Left lung (tissue), 10 donors: Measurements from ENCODE around the gene CALCB. TPM values are rescaled to one million over a fixed set of nuclear protein-coding genes. Genes with fewer than 3 reads are reported as not detected.

Experiments
- ATAC-seq: fragments of 200-7000 bp; cut with Tn5 transposase; one replicate; pipeline ENCODE4 v1.9.1; 2020; ENCODE audit warnings: moderate library complexity
- DNase-seq, 4 donors: peaks; one replicate each; pipeline ENCODE4 v3.0.0-alpha.2; 2013 to 2020
- H3K27ac ChIP-seq, 2 donors: fragments of 200-600 bp; sonication (generic) in 1 of 2; one replicate each; pipeline versions ENCODE4 v1.5.0 to v1.8.0; 2020 to 2021
- H3K27me3 ChIP-seq, 2 donors: fragments of 200-600 bp; sonication (generic) in 1 of 2; one replicate each; pipeline versions ENCODE4 v1.5.0 to v1.8.0; 2020 to 2021
- H3K36me3 ChIP-seq, 2 donors: fragments of 200-600 bp; sonication (generic) in 1 of 2; one replicate each; pipeline versions ENCODE4 v1.5.0 to v1.8.0; 2020 to 2021
- H3K4me1 ChIP-seq, 2 donors: fragments of 200-600 bp; one replicate each; pipeline ENCODE4 v1.8.0; 2021
- H3K4me3 ChIP-seq, 2 donors: fragments of 200-600 bp; sonication (generic) in 1 of 2; one replicate each; pipeline versions ENCODE4 v1.5.0 to v1.8.0; 2020 to 2021; ENCODE audit warnings: mild to moderate bottlenecking in 1 of 2
- H3K9me3 ChIP-seq, 2 donors: fragments of 200-600 bp; sonication (generic) in 1 of 2; one replicate each; pipeline versions ENCODE4 v1.5.0 to v1.8.0; 2020 to 2021
- intact Hi-C, 2 donors: fragments of 100-400 bp; cut with DNase I; formaldehyde crosslinking; loops; one replicate each; pipeline versions ENCODE4 v1.11.2 to v1.14.2; 2022
- polyA plus RNA-seq, 6 donors: library from polyadenylated mRNA; unstranded; fragments of 120-200 nt; gene quantifications; one replicate each; pipeline ENCODE4 v1.2.1, GENCODE V29; 2013; ENCODE audit not compliant: insufficient read length in 6 of 6
- total RNA-seq, 2 donors: library from RNA; stranded (reverse); fragmentation: NEBNext Ultra II Directional; extraction: Animal tissue kit (Norgen Biotek cat#: 25700); gene quantifications; one replicate each; pipeline ENCODE4 v1.2.1, GENCODE V29; 2021
- TF ChIP-seq, protein P1 (sequence below), 2 donors: fragments of 200-600 bp; sonication (generic) in 1 of 2; IDR thresholded peaks; one replicate each; pipeline versions ENCODE4 v1.5.0 to v1.8.0; 2021; ENCODE audit warnings: antibody characterized with exemption in 2 of 2
- donor health status: DM: no; HTN: yes; CAD: no.
- donor health status: DM: no; HTN: no; CAD: no.

Gene CALCB
- total and polyA plus RNA-seq, 8 donors: 0.11 to 0.28 (median 0.17) TPM; not detected in 1

- H3K4me1 ChIP-seq: no peaks in the 10 kb centered on the region
These were observed 24.8 kb upstream of the CALCB start for GRCh38 chr11:15048616-15049015.

GRCh38 chr11:15053191-15053685 lies 20.2 kb upstream of the CALCB start:
- H3K27ac ChIP-seq: no peak overlapping the region
- no peak overlapping the region for H3K4me3 ChIP-seq
- ATAC-seq (no peak), DNase-seq (no peak)
- H3K36me3 ChIP-seq: no peaks in the 10 kb centered on the region
- TF ChIP-seq, protein P1, sequence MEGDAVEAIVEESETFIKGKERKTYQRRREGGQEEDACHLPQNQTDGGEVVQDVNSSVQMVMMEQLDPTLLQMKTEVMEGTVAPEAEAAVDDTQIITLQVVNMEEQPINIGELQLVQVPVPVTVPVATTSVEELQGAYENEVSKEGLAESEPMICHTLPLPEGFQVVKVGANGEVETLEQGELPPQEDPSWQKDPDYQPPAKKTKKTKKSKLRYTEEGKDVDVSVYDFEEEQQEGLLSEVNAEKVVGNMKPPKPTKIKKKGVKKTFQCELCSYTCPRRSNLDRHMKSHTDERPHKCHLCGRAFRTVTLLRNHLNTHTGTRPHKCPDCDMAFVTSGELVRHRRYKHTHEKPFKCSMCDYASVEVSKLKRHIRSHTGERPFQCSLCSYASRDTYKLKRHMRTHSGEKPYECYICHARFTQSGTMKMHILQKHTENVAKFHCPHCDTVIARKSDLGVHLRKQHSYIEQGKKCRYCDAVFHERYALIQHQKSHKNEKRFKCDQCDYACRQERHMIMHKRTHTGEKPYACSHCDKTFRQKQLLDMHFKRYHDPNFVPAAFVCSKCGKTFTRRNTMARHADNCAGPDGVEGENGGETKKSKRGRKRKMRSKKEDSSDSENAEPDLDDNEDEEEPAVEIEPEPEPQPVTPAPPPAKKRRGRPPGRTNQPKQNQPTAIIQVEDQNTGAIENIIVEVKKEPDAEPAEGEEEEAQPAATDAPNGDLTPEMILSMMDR (IDR thresholded peaks at IDR 0.05): no peak
- H3K27me3 ChIP-seq: no peaks in the 10 kb centered on the region
- no peaks in the 10 kb centered on the region for H3K9me3 ChIP-seq
- no peaks in the 10 kb centered on the region for H3K4me1 ChIP-seq
- intact Hi-C loops: no loop called here

More at GRCh38 chr11:15048616-15049015, 24.8 kb upstream of the CALCB start:
- H3K27me3 ChIP-seq: no peaks in the 10 kb centered on the region
- DNase-seq: no peak
- H3K4me3 ChIP-seq: no peak overlapping the region
- ATAC-seq: no peak
- intact Hi-C loops: no loop called here
- TF ChIP-seq, protein P1 (IDR thresholded peaks at IDR 0.05): no peak
- H3K9me3 ChIP-seq: no peaks in the 10 kb centered on the region
- no peaks in the 10 kb centered on the region for H3K36me3 ChIP-seq
- H3K27ac ChIP-seq: no peak overlapping the region

DNA sequence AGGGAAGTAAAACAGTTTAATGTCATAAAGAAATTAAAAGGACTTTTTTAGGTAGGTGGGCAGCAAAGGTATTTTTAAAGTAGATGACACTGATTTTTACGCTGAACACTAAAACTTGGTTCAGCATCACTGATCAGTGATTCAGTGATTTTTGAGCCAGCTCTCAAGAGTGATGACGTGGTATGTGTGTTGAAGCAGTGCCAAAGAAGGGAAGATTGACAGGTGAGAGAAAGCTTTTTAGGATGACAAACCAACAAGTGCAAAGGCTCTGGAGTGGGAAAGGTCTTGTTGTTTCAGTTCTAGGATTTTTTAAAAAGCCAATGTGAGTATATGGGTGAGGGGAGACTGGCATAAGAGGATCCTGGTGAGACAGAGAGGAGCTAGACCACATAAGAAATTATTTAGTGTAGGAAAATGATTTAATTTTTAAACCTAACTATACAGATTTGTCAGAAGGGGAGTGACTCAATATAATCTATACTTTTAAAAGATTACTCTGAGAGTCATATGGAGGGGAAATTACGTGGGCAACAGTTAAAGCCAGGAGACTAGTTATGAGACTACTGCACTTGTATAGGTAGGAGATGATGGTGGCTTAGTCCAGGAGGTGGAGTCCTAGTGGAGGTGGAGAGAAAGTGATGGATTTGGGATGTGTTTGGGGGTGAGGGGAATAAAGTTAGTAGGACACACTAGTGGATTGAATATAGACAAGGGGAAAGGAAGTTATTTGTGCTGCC lies 17.6 kb upstream of the CALCB start:
- Histone ChIP-seq H3K4me1 (no peaks in the 10 kb centered on the region), H3K27ac (no peak overlapping the region), H3K36me3 (no peaks in the 10 kb centered on the region), H3K27me3 (no peaks in the 10 kb centered on the region), H3K9me3 (no peaks in the 10 kb centered on the region), H3K4me3 (no peak overlapping the region)
- intact Hi-C loops: no loop called here
- no peak for ATAC-seq
- TF ChIP-seq, protein P1 (IDR thresholded peaks at IDR 0.05): no peak
- no peak for DNase-seq

- TF ChIP-seq, protein P1 (IDR thresholded peaks at IDR 0.05): no peak
- H3K4me1 ChIP-seq: no peaks in the 10 kb centered on the region
- H3K4me3 ChIP-seq: no peak overlapping the region
- H3K27me3 ChIP-seq: no peaks in the 10 kb centered on the region
- H3K9me3 ChIP-seq: no peaks in the 10 kb centered on the region
- ATAC-seq: no peak
- no peak for DNase-seq
- no peak overlapping the region for H3K27ac ChIP-seq
- intact Hi-C loops: no loop called here
- H3K36me3 ChIP-seq: no peaks in the 10 kb centered on the region
These were observed 16.1 kb upstream of the CALCB start for GRCh38 chr11:15057329-15057728.

DNA sequence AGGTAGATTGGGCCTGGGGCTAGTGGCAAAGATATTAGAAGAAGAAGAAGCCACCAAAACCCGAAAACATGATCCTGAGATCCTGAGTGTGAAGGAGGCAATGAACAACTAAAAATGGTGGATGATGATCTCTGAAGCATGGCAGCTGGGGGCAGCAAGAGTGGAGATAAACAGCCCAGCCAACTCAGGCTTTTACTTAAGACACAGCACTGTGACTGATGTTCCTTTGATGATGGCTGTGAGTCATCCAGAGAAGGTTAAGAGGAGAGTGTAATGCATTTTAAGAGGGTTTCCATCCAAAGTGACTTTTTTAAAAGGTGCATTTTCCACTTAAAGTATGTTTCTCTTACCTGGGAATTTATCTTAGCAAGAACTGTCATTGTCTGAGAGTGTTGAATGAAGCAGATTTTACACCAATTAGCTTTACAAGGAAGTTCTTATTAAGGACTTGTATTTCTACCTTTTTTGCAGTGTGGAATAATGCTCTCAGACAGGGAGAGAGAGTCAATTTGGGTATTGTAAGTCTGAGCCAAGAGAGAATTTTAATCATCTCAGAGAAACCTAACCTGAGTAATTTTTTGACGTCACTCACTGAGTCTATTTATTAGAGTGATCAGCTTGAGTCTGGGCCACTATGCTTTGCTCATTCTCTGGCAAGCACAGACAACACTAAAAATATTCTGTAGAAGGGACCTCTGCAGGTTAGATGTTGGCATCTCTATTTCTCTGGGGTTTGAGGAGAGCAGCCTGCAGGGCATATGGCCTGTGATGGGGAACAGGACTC lies 14.1 kb upstream of the CALCB start:
- Histone ChIP-seq H3K4me3 (no peak overlapping the region), H3K27ac (no peak overlapping the region), H3K4me1 (no peaks in the 10 kb centered on the region), H3K36me3 (no peaks in the 10 kb centered on the region), H3K27me3 (no peaks in the 10 kb centered on the region), H3K9me3 (peaks cover 0 to 2% of the 10 kb centered on the region in 2 donors)
- TF ChIP-seq, protein P1 (IDR thresholded peaks at IDR 0.05): no peak
- DNase-seq (no peak), ATAC-seq (no peak)
- intact Hi-C loops: no loop called here
